K562 (cell line): ENCODE data around the gene RORC. TPM values are rescaled to one million over a fixed set of nuclear protein-coding genes. Genes with fewer than 3 reads are reported as not detected.

Source experiments
- ATAC-seq: fragments of 200-7000 bp; cut with Tn5 transposase; 3 replicates; pipeline ENCODE4 v1.9.1; 2020; ENCODE audit warnings: moderate library complexity
- BruUV-seq: library from RNA; stranded (reverse); fragments of 400-500 nt; replicated peaks from 2 replicates; lab custom pipeline; 2021; lab: Mats Ljungman, UMichigan
- CTCF ChIA-PET: fragments of 300-600 bp; formaldehyde crosslinking; extraction: SDS; loops from one replicate; lab custom pipeline; 2021; ENCODE audit warnings: low intra/inter-chr PET ratio; lab: Yijun Ruan, JAX
- POLR2A ChIA-PET: fragments of 300-600, 350-650 bp; sonication (Branson Sonifier 250); formaldehyde crosslinking; extraction: SDS; loops from one replicate; lab custom pipeline; 2021; ENCODE audit warnings: antibody characterized with exemption, inconsistent platforms; lab: Yijun Ruan, JAX
- DNase-seq, 4 experiments: peaks; one replicate each; pipeline versions ENCODE4 v3.0.0 to v3.0.0-alpha.2; 2011 to 2018; ENCODE audit warnings: low spot score in 3 of 4, mixed read lengths in 3 of 4; ENCODE audit errors: extremely low read depth in 1 of 4
- FAIRE-seq: peaks from 2 replicates; lab custom pipeline; 2011; peaks lifted over from hg19 to GRCh38; lab: Jason Lieb, UNC
- H2AFZ ChIP-seq: 2 replicates; pipeline ENCODE4 v1.6.0; 2011; ENCODE audit warnings: low read depth, low read length, control low read depth, inconsistent platforms
- H3K27ac ChIP-seq: fragments of 200-600 bp; 3 replicates; pipeline ENCODE4 v1.8.0; 2011; ENCODE audit warnings: low read depth, mild to moderate bottlenecking, control low read depth, inconsistent platforms, low read length, moderate library complexity, mixed read lengths; ENCODE audit errors: extremely low read depth
- H3K27me3 ChIP-seq, 2 experiments: fragments of 300-600 bp in 1 of 2; 2 replicates in 1 of 2; 3 replicates in 1 of 2; pipeline versions ENCODE4 v1.6.0 to v1.8.0; 2011; ENCODE audit warnings: inconsistent platforms in 2 of 2, low read length in 2 of 2, mild to moderate bottlenecking in 1 of 2, mixed read lengths in 1 of 2, moderate library complexity in 1 of 2; ENCODE audit not compliant: control insufficient read depth in 2 of 2, insufficient read depth in 2 of 2
- H3K36me3 ChIP-seq: fragments of 300-600 bp; 3 replicates; pipeline ENCODE4 v1.8.0; 2011; ENCODE audit warnings: mild to moderate bottlenecking, low read length, inconsistent platforms; ENCODE audit not compliant: control insufficient read depth, insufficient read depth
- H3K4me1 ChIP-seq, 2 experiments: fragments of 200-600 bp in 1 of 2; replicated peaks in 1 of 2; 2 replicates in 1 of 2; 3 replicates in 1 of 2; pipeline versions ENCODE4 v1.5.1 to v1.8.0; 2011; ENCODE audit warnings: inconsistent platforms in 2 of 2, low read length in 2 of 2, mild to moderate bottlenecking in 1 of 2, mixed read lengths in 1 of 2, moderate library complexity in 1 of 2; ENCODE audit not compliant: control insufficient read depth in 2 of 2, insufficient read depth in 2 of 2
- H3K4me2 ChIP-seq: 2 replicates; pipeline ENCODE4 v1.6.1; 2011; ENCODE audit warnings: low read length, control low read depth, inconsistent platforms, mixed read lengths; ENCODE audit not compliant: insufficient read depth
- H3K4me3 ChIP-seq: fragments of 200-600 bp; sonication (generic), shearing (Covaris generic); 2 replicates; pipeline ENCODE4 v1.5.1; 2016; ENCODE audit warnings: control low read depth, inconsistent platforms
- H3K79me2 ChIP-seq: fragments of 200-600 bp; 3 replicates; pipeline ENCODE4 v1.8.0; 2011; ENCODE audit warnings: low read length, inconsistent platforms; ENCODE audit not compliant: control insufficient read depth, insufficient read depth
- H3K9ac ChIP-seq, 2 experiments: 2 replicates each; pipeline versions ENCODE4 v1.6.0 to v1.6.1; 2011; ENCODE audit warnings: low read depth in 2 of 2, low read length in 2 of 2, control low read depth in 1 of 2, inconsistent platforms in 1 of 2, mild to moderate bottlenecking in 1 of 2, mixed read lengths in 1 of 2; ENCODE audit not compliant: insufficient read depth in 1 of 2
- H3K9me1 ChIP-seq: one replicate; pipeline ENCODE4 v1.6.0; 2011; ENCODE audit warnings: inconsistent platforms, mild to moderate bottlenecking, low read length, moderate library complexity; ENCODE audit not compliant: control insufficient read depth, insufficient read depth
- H3K9me3 ChIP-seq: replicated peaks from 2 replicates; pipeline ENCODE4 v1.5.1; 2011; ENCODE audit warnings: low read depth, low read length, inconsistent platforms; ENCODE audit not compliant: control insufficient read depth, insufficient read depth
- H4K20me1 ChIP-seq: replicated peaks from 2 replicates; pipeline ENCODE4 v1.6.1; 2011; ENCODE audit warnings: low read length, inconsistent platforms, mixed read lengths; ENCODE audit not compliant: control insufficient read depth, insufficient read depth
- HDAC6 ChIP-seq: IDR thresholded peaks from 2 replicates; pipeline ENCODE4 v1.6.1; 2012; ENCODE audit warnings: low read depth, mild to moderate bottlenecking, control low read depth, inconsistent platforms, low read length, moderate library complexity
- MAFG ChIP-seq: fragments of 450-650 bp; conservative IDR thresholded peaks from 2 replicates; pipeline ENCODE4 v1.6.1; 2016; ENCODE audit warnings: missing genetic modification characterization, missing compliant biosample characterization
- ZBED1 ChIP-seq: IDR thresholded peaks from 2 replicates; pipeline ENCODE4 v1.6.1; 2014
- ZBTB40 ChIP-seq, 2 experiments: fragments of 450-650 bp in 1 of 2; sonication (generic) in 1 of 2; formaldehyde crosslinking in 1 of 2; IDR thresholded peaks; 2 replicates each; pipeline versions ENCODE4 v1.7.1 to v1.9.0; 2016 to 2022; ENCODE audit warnings: inconsistent platforms in 1 of 2, mild to moderate bottlenecking in 1 of 2, missing genetic modification reagents in 1 of 2
- WGBS: fragments of 100-300 bp; shearing (Covaris generic); methylation state at CpG from one replicate; pipeline ENCODE4 v1.1.6; 2016; ENCODE audit warnings: low coverage, mixed read lengths; ENCODE audit not compliant: insufficient coverage; ENCODE audit errors: missing lambda C conversion rate; 5-methylcytosine and 5-hydroxymethylcytosine counted together
- in situ Hi-C: fragments of 300-500 bp; cut with MboI; formaldehyde crosslinking; loops from 4 replicates; pipeline ENCODE4 v1.15.0; 2018; ENCODE audit warnings: inconsistent platforms, mixed read lengths
- intact Hi-C: fragments of 100-400 bp; cut with micrococcal nuclease; formaldehyde crosslinking; loops from 2 replicates; pipeline ENCODE4 v1.14.2; 2022
- polyA plus RNA-seq, 8 experiments: library from polyadenylated mRNA; depleted of rRNA in 4 of 8; stranded (reverse) in 5 of 8; unstranded in 3 of 8; fragments of >200 nt; fragmentation: Nextera tagmentation in 2 of 8; fragmentation: Illumina TruSeq in 1 of 8; extraction: Ambion mirVana in 2 of 8; extraction: Trizol in 1 of 8; gene quantifications; 2 replicates each; pipeline versions ENCODE4 v1.2.1 to v1.2.3, GENCODE V29; 2011 to 2014; ENCODE audit warnings: inconsistent platforms in 1 of 8, missing spikeins in 1 of 8
- total RNA-seq, 7 experiments: library from RNA; depleted of rRNA in 6 of 7; stranded (reverse); fragments of >200 nt in 6 of 7; fragmentation: Illumina TruSeq in 2 of 7; extraction: Trizol in 2 of 7; gene quantifications; 2 replicates each; pipeline versions ENCODE4 v1.2.1 to v1.2.3, GENCODE V29; 2011 to 2021; ENCODE audit warnings: low replicate concordance in 1 of 7

The RORC gene
- total and polyA plus RNA-seq, 9 of the 15 experiments (the other 6 are each of a cell fraction or from before 2014, with no cell fraction given) = not detected

- POLR2A ChIA-PET = interaction anchor here (0.5 kb wide), 2 partner anchors 350 to 1060 kb away, joined by 4 read pairs; no protein-coding TSS in a partner anchor
- in situ Hi-C loops = no loop called here
Measured at GRCh38 chr1:151843398-151843797, 11.8 kb upstream of the RORC start.

More at GRCh38 chr1:151843398-151843797, 11.8 kb upstream of the RORC start:
- Histone ChIP-seq H2AFZ (no peak overlapping the region), H3K79me2 (no peaks in the 10 kb centered on the region), H3K9ac (no peak overlapping the region), H3K4me2 (no peak overlapping the region), H3K4me3 (no peak overlapping the region), H3K27ac (no peak overlapping the region), H3K36me3 (no peaks in the 10 kb centered on the region), H3K9me1 (peaks cover 4% of the 10 kb centered on the region), H3K9me3 (no peaks in the 10 kb centered on the region), H3K27me3 (peaks cover 7 to 25% of the 10 kb centered on the region in 2 experiments; a peak in 4 of 5 replicates), H4K20me1 (no peaks in the 10 kb centered on the region), H3K4me1 (peaks cover 9 to 14% of the 10 kb centered on the region in 2 experiments; a peak in 4 of 5 replicates)
- peak; percentile 28; the same call in 1 of the 2 replicates for TF ChIP-seq ZBTB40 (IDR thresholded peaks at IDR 0.05)
- no peak for TF ChIP-seq ZBTB40 (CRISPR knock-in tag; IDR thresholded peaks at IDR 0.05)
- no peak for TF ChIP-seq HDAC6
- no peak for TF ChIP-seq MAFG (tag)
- no peak for TF ChIP-seq ZBED1
- ATAC-seq (no peak), DNase-seq (no peak), FAIRE-seq (no peak)
- BruUV-seq = no TSS peak
- WGBS = 15% methylated on average over 2 of the region's 2 CpGs
- intact Hi-C loops = no loop called here
- CTCF ChIA-PET = no interaction called here
